ENCODE measurements around the gene PCNT. TPM values are rescaled to one million over a fixed set of nuclear protein-coding genes. Genes with fewer than 3 reads are reported as not detected.

The PCNT gene
- total and polyA plus RNA-seq, 9 of the 15 experiments (the other 6 are each of a cell fraction or from before 2014, with no cell fraction given): 9.1 to 53.5 (median 31.3) TPM

DNA sequence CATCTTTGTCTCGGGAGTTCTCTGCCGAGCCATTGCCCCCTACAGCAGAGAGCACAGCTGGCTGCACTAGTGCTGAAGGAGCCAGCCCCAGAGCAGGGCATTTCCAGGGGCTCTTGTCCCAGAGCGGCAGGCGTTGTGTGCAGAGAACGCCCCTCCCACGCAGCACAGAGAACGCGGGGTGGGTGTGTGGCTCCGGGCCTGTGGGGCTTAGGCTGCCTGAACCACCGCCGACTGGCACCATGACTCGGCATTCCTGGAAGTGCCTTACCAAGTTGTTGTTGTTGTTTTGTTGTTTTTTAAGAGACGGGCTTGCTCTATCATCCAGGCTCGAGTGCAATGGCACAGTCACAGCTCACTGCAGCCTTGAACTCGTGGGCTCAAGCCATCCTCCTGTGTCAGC lies 119.0 kb downstream of the PCNT start:
- FAIRE-seq (no peak), ATAC-seq (no peak), DNase-seq (ENCODE audit: extremely low read depth in 1 of 4, low spot score in 3 of 4) (peak in 1 of 4 experiments; percentile 47)
- CTCF ChIA-PET (ENCODE audit: low intra/inter-chr PET ratio): no interaction called here
- Histone ChIP-seq H3K4me2 (ENCODE audit: insufficient read depth, low read length) (no peak overlapping the region), H3K4me1 (replicated peaks in 1 of 2; ENCODE audit: control insufficient read depth in 2 of 2, insufficient read depth in 2 of 2, low read length in 2 of 2) (peaks cover 0 to 8% of the 10 kb centered on the region in 2 experiments; a peak in 3 of 5 replicates), H3K4me3 (no peak overlapping the region), H3K9me3 (replicated peaks; ENCODE audit: control insufficient read depth, insufficient read depth, low read depth, low read length) (no peaks in the 10 kb centered on the region), H3K27me3 (ENCODE audit: control insufficient read depth in 2 of 2, insufficient read depth in 2 of 2, low read length in 2 of 2) (no peaks in the 10 kb centered on the region), H3K9ac (ENCODE audit: insufficient read depth in 1 of 2, low read depth in 2 of 2, low read length in 2 of 2) (0 out of 4 replicates have a peak overlapping the region, but pooled peaks of 1 of the 2 experiments have one; percentile 8), H3K9me1 (ENCODE audit: control insufficient read depth, insufficient read depth, low read length) (no peaks in the 10 kb centered on the region), H2AFZ (ENCODE audit: low read depth, low read length) (no peak overlapping the region), H3K36me3 (ENCODE audit: control insufficient read depth, insufficient read depth, low read length) (peaks cover 87% of the 10 kb centered on the region), H3K27ac (ENCODE audit: extremely low read depth, low read depth, low read length) (no peak overlapping the region), H4K20me1 (replicated peaks; ENCODE audit: control insufficient read depth, insufficient read depth, low read length) (no peaks in the 10 kb centered on the region), H3K79me2 (ENCODE audit: control insufficient read depth, insufficient read depth, low read length) (no peaks in the 10 kb centered on the region)
- TF ChIP-seq, protein P1, sequence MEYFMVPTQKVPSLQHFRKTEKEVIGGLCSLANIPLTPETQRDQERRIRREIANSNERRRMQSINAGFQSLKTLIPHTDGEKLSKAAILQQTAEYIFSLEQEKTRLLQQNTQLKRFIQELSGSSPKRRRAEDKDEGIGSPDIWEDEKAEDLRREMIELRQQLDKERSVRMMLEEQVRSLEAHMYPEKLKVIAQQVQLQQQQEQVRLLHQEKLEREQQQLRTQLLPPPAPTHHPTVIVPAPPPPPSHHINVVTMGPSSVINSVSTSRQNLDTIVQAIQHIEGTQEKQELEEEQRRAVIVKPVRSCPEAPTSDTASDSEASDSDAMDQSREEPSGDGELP (CRISPR knock-in tag; IDR thresholded peaks at IDR 0.05; ENCODE audit: borderline replicate concordance): peak; percentile 18; the same call in 1 of the 2 replicates
- peak; percentile 59; the same call in 1 of the 2 replicates for TF ChIP-seq MAFK (IDR thresholded peaks at IDR 0.05; ENCODE audit: low read length)
- TF ChIP-seq CREB1 (IDR thresholded peaks at IDR 0.05): no peak
- no peak for TF ChIP-seq CREB1 (CRISPR knock-in tag; IDR thresholded peaks at IDR 0.05)
- TF ChIP-seq NFE2 (IDR thresholded peaks at IDR 0.05; ENCODE audit: low read depth): peak; percentile 67
- TF ChIP-seq MAFF (IDR thresholded peaks at IDR 0.05; ENCODE audit: low read length): 0 out of 2 replicates have a peak, but pooled peaks have one; percentile 31
- peak; percentile 81 for TF ChIP-seq MAFG (tag; conservative IDR thresholded peaks at IDR 0.05)
- peak; percentile 72 for TF ChIP-seq C11orf30 (IDR thresholded peaks at IDR 0.05; ENCODE audit: low read depth)
- no peak for TF ChIP-seq ZNF696 (CRISPR knock-in tag; conservative IDR thresholded peaks at IDR 0.05)
- TF ChIP-seq ZBTB8A (IDR thresholded peaks at IDR 0.05; ENCODE audit: partially characterized antibody): no peak
- TF ChIP-seq POLR2G (IDR thresholded peaks at IDR 0.05; ENCODE audit: low read depth, low read length): peak; percentile 36; the same call in 1 of the 2 replicates
- TF ChIP-seq ZNF316 (IDR thresholded peaks at IDR 0.05): peak; percentile 65
- TF ChIP-seq NFE2L1 (tag; IDR thresholded peaks at IDR 0.05; ENCODE audit: borderline replicate concordance, low read depth): peak; percentile 56; the same call in 1 of the 2 replicates
- intact Hi-C loops (cut with micrococcal nuclease) (no loop called here), in situ Hi-C loops (cut with MboI) (no loop called here)
- 76% methylated on average over 15 of the region's 15 CpGs for WGBS (ENCODE audit: insufficient coverage, low coverage, missing lambda C conversion rate)
- no TSS peak for BruUV-seq (replicated peaks)
- POLR2A ChIA-PET: interaction anchor here (0.7 to 1.2 kb wide), 2 partner anchors 9 to 13 kb away, joined by 3 to 4 read pairs; no protein-coding TSS in a partner anchor
